Measurements from ENCODE around the gene SORD. TPM values are rescaled to one million over a fixed set of nuclear protein-coding genes. Genes with fewer than 3 reads are reported as not detected.

Gene SORD
- total and polyA plus RNA-seq, 8 donors = 5.5 to 43.3 (median 15.3) TPM

GRCh38 chr15:45116482-45117307 lies 93.7 kb downstream of the SORD start:
- TF ChIP-seq EP300 (IDR thresholded peaks at IDR 0.05) (no peak), CTCF (IDR thresholded peaks at IDR 0.05) (no peak), POLR2A (IDR thresholded peaks at IDR 0.05) (no peak), POLR2AphosphoS5 (IDR thresholded peaks at IDR 0.05) (no peak)
- Histone ChIP-seq H3K27ac (peak overlapping the region in 1 of 5 donors; percentile 4), H3K9me3 (no peaks in the 10 kb centered on the region), H3K36me3 (no peaks in the 10 kb centered on the region), H3K4me3 (peak overlapping the region in 2 of 4 donors; percentile 44 to 52), H3K27me3 (peaks cover 27 to 99% (median 63%) of the 10 kb centered on the region in 3 donors), H3K4me1 (peaks cover 38 to 57% (median 53%) of the 10 kb centered on the region in 4 donors)
- intact Hi-C loops (cut with DNase I; ENCODE audit: low total_unique reads) = no loop called here
- DNase-seq = peak in 1 of 2 donors; percentile 38
- 10 to 17% (median 12%) methylated on average over 35 to 65 of the region's 65 CpGs for WGBS, 5 donors

GRCh38 chr15:45117308-45118130 lies 94.5 kb downstream of the SORD start:
- 31 to 41% (median 34%) methylated on average over 22 to 33 of the region's 33 CpGs for WGBS, 5 donors
- DNase-seq = no peak
- Histone ChIP-seq H3K4me1 (peaks cover 31 to 54% (median 46%) of the 10 kb centered on the region in 4 donors), H3K4me3 (peak overlapping the region; percentile 18 to 52 (median 32)), H3K27me3 (peaks cover 21 to 96% (median 54%) of the 10 kb centered on the region in 3 donors), H3K36me3 (no peaks in the 10 kb centered on the region), H3K27ac (peak overlapping the region in 1 of 5 donors; percentile 4), H3K9me3 (no peaks in the 10 kb centered on the region)
- TF ChIP-seq EP300 (IDR thresholded peaks at IDR 0.05) (no peak), CTCF (IDR thresholded peaks at IDR 0.05) (no peak), POLR2A (IDR thresholded peaks at IDR 0.05) (no peak), POLR2AphosphoS5 (IDR thresholded peaks at IDR 0.05) (no peak)
- intact Hi-C loops (cut with DNase I; ENCODE audit: low total_unique reads) = no loop called here

- H3K27me3 ChIP-seq = peaks cover 17 to 96% (median 48%) of the 10 kb centered on the region in 3 donors
- H3K4me3 ChIP-seq = peak overlapping the region; percentile 18 to 52 (median 32)
- intact Hi-C loops (cut with DNase I; ENCODE audit: low total_unique reads) = no loop called here
- peak in 1 of 3 donors; percentile 71 for TF ChIP-seq POLR2AphosphoS5 (IDR thresholded peaks at IDR 0.05)
- TF ChIP-seq EP300 (IDR thresholded peaks at IDR 0.05) = no peak
- TF ChIP-seq POLR2A (IDR thresholded peaks at IDR 0.05) = no peak
- peak in 5 of 7 experiments; percentile 90 to 96 (median 94) for TF ChIP-seq CTCF (IDR thresholded peaks at IDR 0.05)
- H3K27ac ChIP-seq = no peak overlapping the region
- peak; percentile 92 to 97 for DNase-seq
- H3K4me1 ChIP-seq = peaks cover 25 to 47% (median 39%) of the 10 kb centered on the region in 4 donors
- no peaks in the 10 kb centered on the region for H3K36me3 ChIP-seq
- no peaks in the 10 kb centered on the region for H3K9me3 ChIP-seq
- 1 to 2% (median 1%) methylated on average over 14 of the region's 14 CpGs for WGBS, 5 donors
Measured at GRCh38 chr15:45118131-45118588, 95.2 kb downstream of the SORD start.

- Histone ChIP-seq H3K4me3 (no peak overlapping the region), H3K4me1 (peaks cover 20 to 40% (median 32%) of the 10 kb centered on the region in 4 donors), H3K36me3 (no peaks in the 10 kb centered on the region), H3K27ac (no peak overlapping the region), H3K27me3 (peaks cover 17 to 91% (median 40%) of the 10 kb centered on the region in 3 donors), H3K9me3 (no peaks in the 10 kb centered on the region)
- no peak for DNase-seq
- WGBS, 5 donors = 77 to 90% (median 86%) methylated on average over 3 to 5 of the region's 5 CpGs
- TF ChIP-seq POLR2AphosphoS5 (IDR thresholded peaks at IDR 0.05) (no peak), POLR2A (IDR thresholded peaks at IDR 0.05) (no peak), EP300 (IDR thresholded peaks at IDR 0.05) (no peak), CTCF (IDR thresholded peaks at IDR 0.05) (no peak)
- intact Hi-C loops (cut with DNase I; ENCODE audit: low total_unique reads) = no loop called here
Measured at GRCh38 chr15:45118996-45119395, 96.0 kb downstream of the SORD start.
